Loucy (cell line): ENCODE results near the gene TRIM47.

Experiments used
- H2AFZ ChIP-seq: fragments of 200-600 bp; sonication (generic); 2 replicates; pipeline ENCODE4 v1.6.0; 2016; ENCODE audit warnings: antibody characterized with exemption, mild to moderate bottlenecking, low read length, moderate library complexity
- H3F3A ChIP-seq: fragments of 200-600 bp; 2 replicates; pipeline ENCODE4 v1.6.0; 2016; ENCODE audit warnings: antibody characterized with exemption, low read depth, mild to moderate bottlenecking
- H3K27me3 ChIP-seq: fragments of 200-600 bp; sonication (generic); 2 replicates; pipeline ENCODE4 v1.6.1; 2014; ENCODE audit warnings: low read length, mild to moderate bottlenecking; ENCODE audit not compliant: insufficient read depth, poor library complexity, severe bottlenecking
- H3K36me3 ChIP-seq: fragments of 200-600 bp; sonication (generic); 2 replicates; pipeline ENCODE4 v1.6.1; 2016; ENCODE audit warnings: low read length; ENCODE audit not compliant: insufficient read depth
- H3K4me1 ChIP-seq: fragments of 200-600 bp; sonication (generic); 2 replicates; pipeline ENCODE4 v1.5.1; 2014; ENCODE audit warnings: low read length, mild to moderate bottlenecking; ENCODE audit not compliant: insufficient read depth, poor library complexity, severe bottlenecking
- H3K4me2 ChIP-seq: fragments of 200-600 bp; sonication (generic); 2 replicates; pipeline ENCODE4 v1.6.0; 2014; ENCODE audit warnings: antibody characterized with exemption, low read length, low read depth, mild to moderate bottlenecking; ENCODE audit not compliant: poor library complexity, severe bottlenecking
- H3K4me3 ChIP-seq: fragments of 200-600 bp; sonication (generic); 2 replicates; pipeline ENCODE4 v1.5.1; 2014; ENCODE audit warnings: low read length, mild to moderate bottlenecking, mixed read lengths; ENCODE audit not compliant: poor library complexity, severe bottlenecking
- H3K79me2 ChIP-seq: fragments of 200-600 bp; sonication (generic); 2 replicates; pipeline ENCODE4 v1.6.1; 2014; ENCODE audit warnings: low read length; ENCODE audit not compliant: insufficient read depth
- H3K9ac ChIP-seq: fragments of 200-600 bp; sonication (generic); 2 replicates; pipeline ENCODE4 v1.6.0; 2014; ENCODE audit warnings: mild to moderate bottlenecking, low read depth, low read length, moderate library complexity; ENCODE audit not compliant: poor library complexity, severe bottlenecking
- H3K9me2 ChIP-seq: fragments of 200-600 bp; sonication (generic); replicated peaks from 2 replicates; pipeline ENCODE4 v1.6.1; 2016; ENCODE audit warnings: low read depth, low read length, mixed read lengths
- H3K9me3 ChIP-seq: fragments of 200-600 bp; sonication (generic); 2 replicates; pipeline ENCODE4 v1.6.1; 2014; ENCODE audit warnings: mild to moderate bottlenecking, antibody characterized with exemption, low read length, low read depth; ENCODE audit not compliant: insufficient read depth
- H4K20me1 ChIP-seq: fragments of 200-600 bp; sonication (generic); 2 replicates; pipeline ENCODE4 v1.6.0; 2014; ENCODE audit warnings: antibody characterized with exemption, low read length, mild to moderate bottlenecking; ENCODE audit not compliant: insufficient read depth, poor library complexity, severe bottlenecking
- EZH2phosphoT487 ChIP-seq: fragments of 200-600 bp; IDR thresholded peaks from 2 replicates; pipeline ENCODE4 v1.6.1; 2018; ENCODE audit warnings: antibody characterized with exemption, mild to moderate bottlenecking, moderate library complexity, borderline replicate concordance
- TF ChIP-seq, protein P1 (sequence below): fragments of 200-600 bp; sonication (generic); conservative IDR thresholded peaks from 2 replicates; pipeline ENCODE4 v1.5.1; 2014; ENCODE audit warnings: mild to moderate bottlenecking, antibody characterized with exemption, low read length

TRIM47 gene

DNA sequence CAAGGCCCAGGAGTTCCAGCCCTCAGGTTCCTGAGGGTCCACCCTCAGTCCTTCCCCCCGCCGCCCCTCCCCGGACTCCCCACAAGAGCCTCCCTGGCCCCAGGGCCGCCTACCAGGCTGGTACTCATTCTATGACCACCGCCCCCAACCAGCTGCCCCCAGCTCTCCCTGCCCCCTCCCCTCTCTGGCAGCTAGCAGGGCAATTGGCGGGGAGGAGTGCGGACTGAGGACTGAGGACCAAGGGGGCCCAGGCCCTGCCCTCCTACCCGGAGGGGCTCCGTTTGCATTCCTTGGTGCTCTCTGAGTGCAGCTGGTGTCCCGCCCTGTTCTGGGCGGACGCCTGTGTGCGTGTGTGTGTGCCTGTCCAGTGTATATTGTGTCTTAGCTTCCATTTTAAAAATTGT, 53.2 kb downstream of the TRIM47 start:
- peaks cover 5% of the 10 kb centered on the region for H3K4me1 ChIP-seq

GRCh38 chr17:75824666-75825065, 53.7 kb downstream of the TRIM47 start:
- Histone ChIP-seq H3K4me1 (peaks cover 5% of the 10 kb centered on the region), H3K4me3 (no peak overlapping the region), H2AFZ (no peak overlapping the region), H3F3A (no peaks in the 10 kb centered on the region), H4K20me1 (peaks cover 4% of the 10 kb centered on the region), H3K27me3 (no peaks in the 10 kb centered on the region), H3K9me2 (no peaks in the 10 kb centered on the region), H3K79me2 (peaks cover 1% of the 10 kb centered on the region; the same call in 1 of the 2 replicates), H3K9ac (no peak overlapping the region), H3K36me3 (peaks cover 62% of the 10 kb centered on the region; the same call in 1 of the 2 replicates), H3K9me3 (no peaks in the 10 kb centered on the region), H3K4me2 (no peak overlapping the region)
- TF ChIP-seq EZH2phosphoT487, result no peak
- TF ChIP-seq, protein P1, sequence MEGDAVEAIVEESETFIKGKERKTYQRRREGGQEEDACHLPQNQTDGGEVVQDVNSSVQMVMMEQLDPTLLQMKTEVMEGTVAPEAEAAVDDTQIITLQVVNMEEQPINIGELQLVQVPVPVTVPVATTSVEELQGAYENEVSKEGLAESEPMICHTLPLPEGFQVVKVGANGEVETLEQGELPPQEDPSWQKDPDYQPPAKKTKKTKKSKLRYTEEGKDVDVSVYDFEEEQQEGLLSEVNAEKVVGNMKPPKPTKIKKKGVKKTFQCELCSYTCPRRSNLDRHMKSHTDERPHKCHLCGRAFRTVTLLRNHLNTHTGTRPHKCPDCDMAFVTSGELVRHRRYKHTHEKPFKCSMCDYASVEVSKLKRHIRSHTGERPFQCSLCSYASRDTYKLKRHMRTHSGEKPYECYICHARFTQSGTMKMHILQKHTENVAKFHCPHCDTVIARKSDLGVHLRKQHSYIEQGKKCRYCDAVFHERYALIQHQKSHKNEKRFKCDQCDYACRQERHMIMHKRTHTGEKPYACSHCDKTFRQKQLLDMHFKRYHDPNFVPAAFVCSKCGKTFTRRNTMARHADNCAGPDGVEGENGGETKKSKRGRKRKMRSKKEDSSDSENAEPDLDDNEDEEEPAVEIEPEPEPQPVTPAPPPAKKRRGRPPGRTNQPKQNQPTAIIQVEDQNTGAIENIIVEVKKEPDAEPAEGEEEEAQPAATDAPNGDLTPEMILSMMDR, result no peak

More for the DNA sequence above, 53.2 kb downstream of the TRIM47 start:
- Histone ChIP-seq H2AFZ (no peak overlapping the region), H4K20me1 (peaks cover 8% of the 10 kb centered on the region), H3K36me3 (peaks cover 62% of the 10 kb centered on the region; the same call in 1 of the 2 replicates), H3K79me2 (peaks cover 4% of the 10 kb centered on the region; the same call in 1 of the 2 replicates), H3K9me2 (no peaks in the 10 kb centered on the region), H3F3A (no peaks in the 10 kb centered on the region), H3K27me3 (no peaks in the 10 kb centered on the region), H3K4me3 (no peak overlapping the region), H3K9ac (no peak overlapping the region), H3K4me2 (no peak overlapping the region), H3K9me3 (no peaks in the 10 kb centered on the region)
- TF ChIP-seq EZH2phosphoT487, result no peak
- TF ChIP-seq, protein P1, result no peak
